Smooth muscle cell (in vitro differentiated cells): Measurements from ENCODE around the gene SPEF1. TPM values are rescaled to one million over a fixed set of nuclear protein-coding genes. Genes with fewer than 3 reads are reported as not detected.

ENCODE experiments used
- DNase-seq: peaks from one replicate; lab custom pipeline; 2025; ENCODE audit not compliant: unreplicated experiment; lab: John Stamatoyannopoulos, UW
- H2AFZ ChIP-seq: fragments of 200-600 bp; sonication (generic); 2 replicates; pipeline ENCODE4 v1.6.0; 2016; ENCODE audit warnings: antibody characterized with exemption, low read depth, mild to moderate bottlenecking
- H3F3A ChIP-seq: fragments of 200-600 bp; sonication (generic); 2 replicates; pipeline ENCODE4 v1.6.0; 2017; ENCODE audit warnings: antibody characterized with exemption, low read depth
- H3K27ac ChIP-seq: fragments of 200-600 bp; sonication (generic); 2 replicates; pipeline ENCODE4 v1.5.1; 2016; ENCODE audit warnings: low read depth, mild to moderate bottlenecking
- H3K27me3 ChIP-seq: fragments of 200-600 bp; sonication (generic); 2 replicates; pipeline ENCODE4 v1.6.1; 2016; ENCODE audit warnings: low read depth, mild to moderate bottlenecking
- H3K36me3 ChIP-seq: fragments of 200-600 bp; sonication (generic); 2 replicates; pipeline ENCODE4 v1.5.1; 2016; ENCODE audit warnings: low read depth
- H3K4me1 ChIP-seq: fragments of 200-600 bp; sonication (generic); 2 replicates; pipeline ENCODE4 v1.5.1; 2016; ENCODE audit warnings: low read depth
- H3K4me2 ChIP-seq: fragments of 200-600 bp; sonication (generic); 2 replicates; pipeline ENCODE4 v1.6.0; 2016; ENCODE audit warnings: mild to moderate bottlenecking
- H3K4me3 ChIP-seq: fragments of 200-600 bp; sonication (generic); 2 replicates; pipeline ENCODE4 v1.5.1; 2016; ENCODE audit warnings: mild to moderate bottlenecking
- H3K79me2 ChIP-seq: fragments of 200-600 bp; sonication (generic); 2 replicates; pipeline ENCODE4 v1.6.0; 2016; ENCODE audit warnings: low read depth, mild to moderate bottlenecking
- H3K9ac ChIP-seq: fragments of 200-600 bp; sonication (generic); 2 replicates; pipeline ENCODE4 v1.6.0; 2016; ENCODE audit warnings: low read depth
- H3K9me3 ChIP-seq: fragments of 200-600 bp; sonication (generic); replicated peaks from 2 replicates; pipeline ENCODE4 v1.5.1; 2016; ENCODE audit warnings: low read depth
- H4K20me1 ChIP-seq: fragments of 200-600 bp; sonication (generic); 2 replicates; pipeline ENCODE4 v1.6.0; 2016; ENCODE audit warnings: low read depth
- CTCF ChIP-seq: fragments of 200-600 bp; sonication (generic); IDR thresholded peaks from 2 replicates; pipeline ENCODE4 v1.5.1; 2017; ENCODE audit warnings: borderline replicate concordance, mild to moderate bottlenecking, antibody characterized with exemption; ENCODE audit not compliant: insufficient read depth, poor library complexity, severe bottlenecking
- WGBS: methylation state at CpG from one replicate; pipeline ENCODE4 v1.1.7; 2016; ENCODE audit warnings: low lambda C conversion rate; 5-methylcytosine and 5-hydroxymethylcytosine counted together
- polyA plus RNA-seq: library from polyadenylated mRNA; unstranded; fragments of >200 nt; fragmentation: Nextera tagmentation; extraction: Ambion mirVana; gene quantifications from 2 replicates; pipeline ENCODE4 v1.2.1, GENCODE V29; 2016
- total RNA-seq: library from RNA; depleted of rRNA; stranded (reverse); fragments of >200 nt; gene quantifications from 2 replicates; pipeline ENCODE4 v1.2.3, GENCODE V29; 2014

The SPEF1 gene
- total and polyA plus RNA-seq, 2 experiments from 2014 or later = 0.32 to 0.36 TPM

GRCh38 chr20:3766422-3767109 is 14.7 kb downstream of the SPEF1 start:
- Histone ChIP-seq H3K27ac (no peak overlapping the region), H3K9ac (peak overlapping the region; percentile 47), H3K36me3 (no peaks in the 10 kb centered on the region), H3K4me2 (peak overlapping the region; percentile 96), H3K4me3 (peak overlapping the region; percentile 60), H3K27me3 (no peaks in the 10 kb centered on the region), H3F3A (no peaks in the 10 kb centered on the region), H3K79me2 (no peaks in the 10 kb centered on the region), H2AFZ (peak overlapping the region; percentile 83), H3K4me1 (peaks cover 14% of the 10 kb centered on the region), H4K20me1 (no peaks in the 10 kb centered on the region), H3K9me3 (no peaks in the 10 kb centered on the region)
- DNase-seq = no peak
- no peak for TF ChIP-seq CTCF
- WGBS = 52% methylated on average over 9 of the region's 9 CpGs

GRCh38 chr20:3765171-3765882 is 15.9 kb downstream of the SPEF1 start:
- DNase-seq = no peak
- no peaks in the 10 kb centered on the region for H3K9me3 ChIP-seq
- no peaks in the 10 kb centered on the region for H4K20me1 ChIP-seq
- H3K27me3 ChIP-seq = no peaks in the 10 kb centered on the region
- no peak overlapping the region for H3K9ac ChIP-seq
- no peaks in the 10 kb centered on the region for H3K79me2 ChIP-seq
- H3K4me2 ChIP-seq = no peak overlapping the region
- no peak overlapping the region for H2AFZ ChIP-seq
- no peaks in the 10 kb centered on the region for H3K36me3 ChIP-seq
- no peak overlapping the region for H3K27ac ChIP-seq
- H3K4me3 ChIP-seq = no peak overlapping the region
- no peaks in the 10 kb centered on the region for H3F3A ChIP-seq
- 79% methylated on average over 3 of the region's 3 CpGs for WGBS
- TF ChIP-seq CTCF = no peak
- peaks cover 18% of the 10 kb centered on the region for H3K4me1 ChIP-seq

GRCh38 chr20:3764659-3765058 is 16.6 kb downstream of the SPEF1 start:
- TF ChIP-seq CTCF = no peak
- H3K9ac ChIP-seq = no peak overlapping the region
- H3K4me1 ChIP-seq = peaks cover 20% of the 10 kb centered on the region
- no peak for DNase-seq
- no peaks in the 10 kb centered on the region for H3K36me3 ChIP-seq
- H3F3A ChIP-seq = no peaks in the 10 kb centered on the region
- H3K27ac ChIP-seq = no peak overlapping the region
- 94% methylated on average over 3 of the region's 3 CpGs for WGBS
- no peaks in the 10 kb centered on the region for H3K27me3 ChIP-seq
- no peaks in the 10 kb centered on the region for H4K20me1 ChIP-seq
- no peaks in the 10 kb centered on the region for H3K79me2 ChIP-seq
- H3K9me3 ChIP-seq = no peaks in the 10 kb centered on the region
- no peak overlapping the region for H2AFZ ChIP-seq
- no peak overlapping the region for H3K4me3 ChIP-seq
- no peak overlapping the region for H3K4me2 ChIP-seq
